ENCODE measurements around the gene RIC8A.

Gene RIC8A

GRCh38 chr11:210803-211180 is 3.3 kb downstream of the RIC8A start:
- Histone ChIP-seq H3K9ac (ENCODE audit: low read depth in 1 of 2, low read length in 2 of 2) (no peak overlapping the region), H3K4me3 (ENCODE audit: low read length in 2 of 2) (no peak overlapping the region), H3K27me3 (ENCODE audit: control insufficient read depth in 2 of 2, insufficient read depth in 2 of 2, low read length in 2 of 2) (no peaks in the 10 kb centered on the region), H3K36me3 (ENCODE audit: control insufficient read depth in 2 of 2, insufficient read depth in 2 of 2, low read length in 2 of 2) (peaks cover 40 to 65% of the 10 kb centered on the region in 2 donors), H3K9me3 (ENCODE audit: control insufficient read depth in 2 of 2, low read length in 2 of 2) (no peaks in the 10 kb centered on the region), H3K4me1 (ENCODE audit: control insufficient read depth in 2 of 2, insufficient read depth in 2 of 2, low read length in 2 of 2) (peaks cover 21 to 23% of the 10 kb centered on the region in 2 donors), H3K27ac (ENCODE audit: low read depth in 2 of 2, low read length in 2 of 2) (no peak overlapping the region)

GRCh38 chr11:211295-211694 is 3.8 kb downstream of the RIC8A start:
- H3K36me3 ChIP-seq (ENCODE audit: control insufficient read depth in 2 of 2, insufficient read depth in 2 of 2, low read length in 2 of 2) = peaks cover 40 to 67% of the 10 kb centered on the region in 2 donors
- no peak overlapping the region for H3K27ac ChIP-seq (ENCODE audit: low read depth in 2 of 2, low read length in 2 of 2)
- no peaks in the 10 kb centered on the region for H3K27me3 ChIP-seq (ENCODE audit: control insufficient read depth in 2 of 2, insufficient read depth in 2 of 2, low read length in 2 of 2)

GRCh38 chr11:211741-212140 is 4.2 kb downstream of the RIC8A start:
- H3K9me3 ChIP-seq (ENCODE audit: control insufficient read depth in 2 of 2, low read length in 2 of 2) = no peaks in the 10 kb centered on the region
- peaks cover 40 to 71% of the 10 kb centered on the region in 2 donors for H3K36me3 ChIP-seq (ENCODE audit: control insufficient read depth in 2 of 2, insufficient read depth in 2 of 2, low read length in 2 of 2)
- H3K27ac ChIP-seq (ENCODE audit: low read depth in 2 of 2, low read length in 2 of 2) = no peak overlapping the region
- no peak overlapping the region for H3K4me3 ChIP-seq (ENCODE audit: low read length in 2 of 2)
- H3K9ac ChIP-seq (ENCODE audit: low read depth in 1 of 2, low read length in 2 of 2) = no peak overlapping the region
- peaks cover 14 to 17% of the 10 kb centered on the region in 2 donors for H3K4me1 ChIP-seq (ENCODE audit: control insufficient read depth in 2 of 2, insufficient read depth in 2 of 2, low read length in 2 of 2)
- no peaks in the 10 kb centered on the region for H3K27me3 ChIP-seq (ENCODE audit: control insufficient read depth in 2 of 2, insufficient read depth in 2 of 2, low read length in 2 of 2)

More at GRCh38 chr11:211295-211694, 3.8 kb downstream of the RIC8A start:
- Histone ChIP-seq H3K9ac (ENCODE audit: low read depth in 1 of 2, low read length in 2 of 2) (no peak overlapping the region), H3K4me1 (ENCODE audit: control insufficient read depth in 2 of 2, insufficient read depth in 2 of 2, low read length in 2 of 2) (peaks cover 16 to 18% of the 10 kb centered on the region in 2 donors), H3K4me3 (ENCODE audit: low read length in 2 of 2) (no peak overlapping the region), H3K9me3 (ENCODE audit: control insufficient read depth in 2 of 2, low read length in 2 of 2) (no peaks in the 10 kb centered on the region)

GRCh38 chr11:212150-213100 is 4.9 kb downstream of the RIC8A start:
- no peak overlapping the region for H3K9ac ChIP-seq (ENCODE audit: low read depth in 1 of 2, low read length in 2 of 2)
- H3K27me3 ChIP-seq (ENCODE audit: control insufficient read depth in 2 of 2, insufficient read depth in 2 of 2, low read length in 2 of 2) = no peaks in the 10 kb centered on the region
- no peaks in the 10 kb centered on the region for H3K9me3 ChIP-seq (ENCODE audit: control insufficient read depth in 2 of 2, low read length in 2 of 2)
- no peak overlapping the region for H3K27ac ChIP-seq (ENCODE audit: low read depth in 2 of 2, low read length in 2 of 2)
- peaks cover 14 to 17% of the 10 kb centered on the region in 2 donors for H3K4me1 ChIP-seq (ENCODE audit: control insufficient read depth in 2 of 2, insufficient read depth in 2 of 2, low read length in 2 of 2)
- peaks cover 40 to 71% of the 10 kb centered on the region in 2 donors for H3K36me3 ChIP-seq (ENCODE audit: control insufficient read depth in 2 of 2, insufficient read depth in 2 of 2, low read length in 2 of 2)
- H3K4me3 ChIP-seq (ENCODE audit: low read length in 2 of 2) = no peak overlapping the region

GRCh38 chr11:213111-213510 is 5.6 kb downstream of the RIC8A start:
- H3K4me3 ChIP-seq (ENCODE audit: low read length in 2 of 2) = no peak overlapping the region
- H3K27ac ChIP-seq (ENCODE audit: low read depth in 2 of 2, low read length in 2 of 2) = no peak overlapping the region
- H3K27me3 ChIP-seq (ENCODE audit: control insufficient read depth in 2 of 2, insufficient read depth in 2 of 2, low read length in 2 of 2) = no peaks in the 10 kb centered on the region
- H3K9me3 ChIP-seq (ENCODE audit: control insufficient read depth in 2 of 2, low read length in 2 of 2) = no peaks in the 10 kb centered on the region
- H3K36me3 ChIP-seq (ENCODE audit: control insufficient read depth in 2 of 2, insufficient read depth in 2 of 2, low read length in 2 of 2) = peaks cover 40 to 71% of the 10 kb centered on the region in 2 donors
- no peak overlapping the region for H3K9ac ChIP-seq (ENCODE audit: low read depth in 1 of 2, low read length in 2 of 2)
- peaks cover 14 to 17% of the 10 kb centered on the region in 2 donors for H3K4me1 ChIP-seq (ENCODE audit: control insufficient read depth in 2 of 2, insufficient read depth in 2 of 2, low read length in 2 of 2)

GRCh38 chr11:214083-214482 is 6.6 kb downstream of the RIC8A start:
- Histone ChIP-seq H3K36me3 (ENCODE audit: control insufficient read depth in 2 of 2, insufficient read depth in 2 of 2, low read length in 2 of 2) (peaks cover 40 to 76% of the 10 kb centered on the region in 2 donors), H3K9ac (ENCODE audit: low read depth in 1 of 2, low read length in 2 of 2) (no peak overlapping the region), H3K4me1 (ENCODE audit: control insufficient read depth in 2 of 2, insufficient read depth in 2 of 2, low read length in 2 of 2) (peaks cover 14 to 16% of the 10 kb centered on the region in 2 donors), H3K9me3 (ENCODE audit: control insufficient read depth in 2 of 2, low read length in 2 of 2) (no peaks in the 10 kb centered on the region), H3K4me3 (ENCODE audit: low read length in 2 of 2) (no peak overlapping the region), H3K27me3 (ENCODE audit: control insufficient read depth in 2 of 2, insufficient read depth in 2 of 2, low read length in 2 of 2) (no peaks in the 10 kb centered on the region), H3K27ac (ENCODE audit: low read depth in 2 of 2, low read length in 2 of 2) (no peak overlapping the region)

GRCh38 chr11:215581-216037 is 8.1 kb downstream of the RIC8A start:
- Histone ChIP-seq H3K9ac (ENCODE audit: low read depth in 1 of 2, low read length in 2 of 2) (no peak overlapping the region), H3K27ac (ENCODE audit: low read depth in 2 of 2, low read length in 2 of 2) (no peak overlapping the region)

GRCh38 chr11:216081-216974 is 8.8 kb downstream of the RIC8A start:
- Histone ChIP-seq H3K27me3 (ENCODE audit: control insufficient read depth in 2 of 2, insufficient read depth in 2 of 2, low read length in 2 of 2) (no peaks in the 10 kb centered on the region), H3K9ac (ENCODE audit: low read depth in 1 of 2, low read length in 2 of 2) (no peak overlapping the region), H3K4me1 (ENCODE audit: control insufficient read depth in 2 of 2, insufficient read depth in 2 of 2, low read length in 2 of 2) (no peaks in the 10 kb centered on the region), H3K9me3 (ENCODE audit: control insufficient read depth in 2 of 2, low read length in 2 of 2) (no peaks in the 10 kb centered on the region), H3K27ac (ENCODE audit: low read depth in 2 of 2, low read length in 2 of 2) (no peak overlapping the region), H3K4me3 (ENCODE audit: low read length in 2 of 2) (no peak overlapping the region), H3K36me3 (ENCODE audit: control insufficient read depth in 2 of 2, insufficient read depth in 2 of 2, low read length in 2 of 2) (peaks cover 31 to 56% of the 10 kb centered on the region in 2 donors)

More at GRCh38 chr11:215581-216037, 8.1 kb downstream of the RIC8A start:
- Histone ChIP-seq H3K36me3 (ENCODE audit: control insufficient read depth in 2 of 2, insufficient read depth in 2 of 2, low read length in 2 of 2) (peaks cover 39 to 64% of the 10 kb centered on the region in 2 donors), H3K4me1 (ENCODE audit: control insufficient read depth in 2 of 2, insufficient read depth in 2 of 2, low read length in 2 of 2) (peaks cover 0 to under 1% of the 10 kb centered on the region in 2 donors), H3K9me3 (ENCODE audit: control insufficient read depth in 2 of 2, low read length in 2 of 2) (no peaks in the 10 kb centered on the region), H3K27me3 (ENCODE audit: control insufficient read depth in 2 of 2, insufficient read depth in 2 of 2, low read length in 2 of 2) (no peaks in the 10 kb centered on the region), H3K4me3 (ENCODE audit: low read length in 2 of 2) (no peak overlapping the region)

- Histone ChIP-seq H3K4me1 (ENCODE audit: control insufficient read depth in 2 of 2, insufficient read depth in 2 of 2, low read length in 2 of 2) (no peaks in the 10 kb centered on the region), H3K27ac (ENCODE audit: low read depth in 2 of 2, low read length in 2 of 2) (no peak overlapping the region), H3K9ac (ENCODE audit: low read depth in 1 of 2, low read length in 2 of 2) (no peak overlapping the region), H3K36me3 (ENCODE audit: control insufficient read depth in 2 of 2, insufficient read depth in 2 of 2, low read length in 2 of 2) (peaks cover 23 to 46% of the 10 kb centered on the region in 2 donors), H3K27me3 (ENCODE audit: control insufficient read depth in 2 of 2, insufficient read depth in 2 of 2, low read length in 2 of 2) (no peaks in the 10 kb centered on the region), H3K9me3 (ENCODE audit: control insufficient read depth in 2 of 2, low read length in 2 of 2) (no peaks in the 10 kb centered on the region), H3K4me3 (ENCODE audit: low read length in 2 of 2) (no peak overlapping the region)
Measured at GRCh38 chr11:217704-218103, 10.2 kb downstream of the RIC8A start.
